ENCODE data around the gene RHOH.

DNA sequence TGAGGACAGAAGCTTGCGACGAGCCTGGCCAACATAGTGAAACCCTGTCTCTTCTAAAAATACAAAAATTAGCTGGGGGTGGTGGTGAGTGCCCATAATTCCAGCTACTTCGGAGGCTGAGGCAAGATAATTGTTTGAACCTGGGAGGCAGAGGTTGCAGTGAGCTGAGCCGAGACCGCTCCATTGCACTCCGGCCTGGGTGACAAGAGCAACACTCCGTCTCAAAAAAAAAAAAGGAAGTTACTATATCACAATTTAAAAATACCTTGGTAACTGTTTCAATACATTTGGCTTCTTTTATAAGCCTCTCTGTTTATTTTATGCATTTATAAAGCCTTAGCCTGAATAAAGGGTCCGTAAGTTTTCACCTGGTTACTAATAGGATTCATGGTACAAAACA lies 91.7 kb downstream of the RHOH start:
- TF ChIP-seq POLR2A (IDR thresholded peaks at IDR 0.05; ENCODE audit: low read length): no peak
- no peak for TF ChIP-seq GATA1 (IDR thresholded peaks at IDR 0.05; ENCODE audit: low read depth, low read length)
